Measurements from ENCODE around the gene ACP4. TPM values are rescaled to one million over a fixed set of nuclear protein-coding genes. Genes with fewer than 3 reads are reported as not detected.

ACP4 gene, protein sequence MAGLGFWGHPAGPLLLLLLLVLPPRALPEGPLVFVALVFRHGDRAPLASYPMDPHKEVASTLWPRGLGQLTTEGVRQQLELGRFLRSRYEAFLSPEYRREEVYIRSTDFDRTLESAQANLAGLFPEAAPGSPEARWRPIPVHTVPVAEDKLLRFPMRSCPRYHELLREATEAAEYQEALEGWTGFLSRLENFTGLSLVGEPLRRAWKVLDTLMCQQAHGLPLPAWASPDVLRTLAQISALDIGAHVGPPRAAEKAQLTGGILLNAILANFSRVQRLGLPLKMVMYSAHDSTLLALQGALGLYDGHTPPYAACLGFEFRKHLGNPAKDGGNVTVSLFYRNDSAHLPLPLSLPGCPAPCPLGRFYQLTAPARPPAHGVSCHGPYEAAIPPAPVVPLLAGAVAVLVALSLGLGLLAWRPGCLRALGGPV
- total RNA-seq (not detected), polyA plus RNA-seq (not detected)
- long read RNA-seq, donor 1: 0 reads
- long read RNA-seq, donor 2: 0 reads
- long read RNA-seq, donor 3, partial matches to known transcripts: 0 of 20 reads
- long read RNA-seq, donor 3, other reads (novel, unspliced or antisense): 20 of 20 reads
- long read RNA-seq, donor 4: 0 reads
- long read RNA-seq, donor 5: 0 reads

DNA sequence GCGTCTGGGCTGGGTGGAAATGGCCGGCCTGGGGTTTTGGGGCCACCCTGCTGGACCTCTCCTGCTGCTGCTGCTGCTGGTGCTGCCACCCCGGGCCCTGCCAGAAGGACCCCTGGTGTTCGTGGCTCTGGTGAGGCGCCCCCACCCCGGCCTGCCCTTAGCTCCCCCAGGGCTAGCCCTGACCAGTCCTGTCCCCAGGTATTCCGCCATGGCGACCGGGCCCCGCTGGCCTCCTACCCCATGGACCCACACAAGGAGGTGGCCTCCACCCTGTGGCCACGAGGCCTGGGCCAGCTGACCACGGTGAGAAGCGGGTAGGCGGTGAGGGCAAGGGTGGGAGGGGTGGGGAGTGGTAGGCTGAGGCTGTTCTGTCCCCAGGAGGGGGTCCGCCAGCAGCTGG is at the start of gene ACP4:
Gene ACP4 (plus strand): TSS at position 20 of the 400 bp plus-strand sequence. CDS start 0 bp downstream, at position 20.
- Histone ChIP-seq H3K4me3 (no peak within 1 kb of the TSS), H3K4me1 (ENCODE audit: control insufficient read depth in 5 of 5, insufficient read depth in 5 of 5, low read length in 5 of 5) (no peaks in the 10 kb centered on the region), H3K9me3 (ENCODE audit: control insufficient read depth in 4 of 4, insufficient read depth in 3 of 4, low read length in 3 of 4) (no peaks in the 10 kb centered on the region), H3K27me3 (ENCODE audit: control insufficient read depth in 3 of 3, insufficient read depth in 3 of 3, low read length in 2 of 3) (no peaks in the 10 kb centered on the region), H3K36me3 (ENCODE audit: control insufficient read depth in 4 of 4, insufficient read depth in 4 of 4, low read length in 4 of 4) (peaks cover 0 to 3% (median 0%) of the 10 kb centered on the region in 4 donors), H3K9ac (ENCODE audit: insufficient read depth in 1 of 2, low read length in 2 of 2) (no peak within 1 kb of the TSS), H3K27ac (ENCODE audit: low read depth in 1 of 2, low read length in 1 of 2) (no peak within 1 kb of the TSS)
- WGBS, 2 donors: 86 to 95% methylated on average over 15 of the region's 15 CpGs
- ATAC-seq (ENCODE audit: insufficient read depth, low FRiP score): no peak
- TF ChIP-seq, protein P1, sequence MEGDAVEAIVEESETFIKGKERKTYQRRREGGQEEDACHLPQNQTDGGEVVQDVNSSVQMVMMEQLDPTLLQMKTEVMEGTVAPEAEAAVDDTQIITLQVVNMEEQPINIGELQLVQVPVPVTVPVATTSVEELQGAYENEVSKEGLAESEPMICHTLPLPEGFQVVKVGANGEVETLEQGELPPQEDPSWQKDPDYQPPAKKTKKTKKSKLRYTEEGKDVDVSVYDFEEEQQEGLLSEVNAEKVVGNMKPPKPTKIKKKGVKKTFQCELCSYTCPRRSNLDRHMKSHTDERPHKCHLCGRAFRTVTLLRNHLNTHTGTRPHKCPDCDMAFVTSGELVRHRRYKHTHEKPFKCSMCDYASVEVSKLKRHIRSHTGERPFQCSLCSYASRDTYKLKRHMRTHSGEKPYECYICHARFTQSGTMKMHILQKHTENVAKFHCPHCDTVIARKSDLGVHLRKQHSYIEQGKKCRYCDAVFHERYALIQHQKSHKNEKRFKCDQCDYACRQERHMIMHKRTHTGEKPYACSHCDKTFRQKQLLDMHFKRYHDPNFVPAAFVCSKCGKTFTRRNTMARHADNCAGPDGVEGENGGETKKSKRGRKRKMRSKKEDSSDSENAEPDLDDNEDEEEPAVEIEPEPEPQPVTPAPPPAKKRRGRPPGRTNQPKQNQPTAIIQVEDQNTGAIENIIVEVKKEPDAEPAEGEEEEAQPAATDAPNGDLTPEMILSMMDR (IDR thresholded peaks at IDR 0.05; ENCODE audit: control extremely low read depth, extremely low read depth): no peak
- no peak for DNase-seq

DNA sequence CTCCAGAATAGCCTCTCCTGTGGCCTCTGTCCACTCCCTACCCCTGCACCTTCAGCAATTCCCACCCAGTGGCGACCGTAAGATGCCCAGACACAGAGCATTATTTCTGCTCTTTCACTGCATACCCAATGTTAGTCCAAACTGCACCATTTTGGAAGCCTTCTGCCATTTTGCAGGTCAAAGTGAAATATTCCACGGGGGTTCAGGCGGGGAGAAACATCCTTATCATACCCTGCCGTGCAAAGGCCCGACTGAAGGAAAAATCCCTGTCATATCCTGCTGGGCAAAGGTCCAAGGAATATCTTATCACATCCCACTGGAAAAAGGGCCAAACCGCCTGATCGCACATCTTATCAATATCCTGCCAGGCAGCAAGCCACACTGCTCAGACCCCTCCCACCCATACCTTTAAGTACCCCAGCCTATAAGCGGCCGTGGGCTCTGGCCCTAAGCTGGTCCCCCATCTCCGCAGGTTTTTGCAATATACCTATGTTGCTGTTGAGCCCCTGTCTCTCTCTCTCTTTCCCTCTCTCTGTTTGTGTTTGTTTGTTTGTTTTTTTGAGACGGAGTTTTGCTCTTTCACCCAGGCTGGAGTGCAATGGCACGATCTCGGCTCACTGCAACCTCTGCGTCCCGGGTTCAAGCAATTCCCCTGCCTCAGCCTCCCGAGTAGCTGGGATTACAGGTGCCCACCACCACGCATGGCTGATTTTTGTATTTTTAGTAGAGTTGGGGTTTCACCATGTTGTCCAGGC is 48.9 kb upstream of the ACP4 start:
- no peak overlapping the region for H3K9ac ChIP-seq (ENCODE audit: insufficient read depth in 1 of 2, low read length in 2 of 2)
- 62 to 65% methylated on average over 18 of the region's 18 CpGs for WGBS, 2 donors
- DNase-seq: no peak
- no peak overlapping the region for H3K4me3 ChIP-seq
- no peaks in the 10 kb centered on the region for H3K9me3 ChIP-seq (ENCODE audit: control insufficient read depth in 4 of 4, insufficient read depth in 3 of 4, low read length in 3 of 4)
- TF ChIP-seq, protein P1 (IDR thresholded peaks at IDR 0.05; ENCODE audit: control extremely low read depth, extremely low read depth): no peak
- H3K27ac ChIP-seq (ENCODE audit: low read depth in 1 of 2, low read length in 1 of 2): no peak overlapping the region
- ATAC-seq (ENCODE audit: insufficient read depth, low FRiP score): no peak
- peaks cover 0 to 28% (median 7%) of the 10 kb centered on the region in 3 donors for H3K27me3 ChIP-seq (ENCODE audit: control insufficient read depth in 3 of 3, insufficient read depth in 3 of 3, low read length in 2 of 3)
- no peaks in the 10 kb centered on the region for H3K4me1 ChIP-seq (ENCODE audit: control insufficient read depth in 5 of 5, insufficient read depth in 5 of 5, low read length in 5 of 5)
- H3K36me3 ChIP-seq (ENCODE audit: control insufficient read depth in 4 of 4, insufficient read depth in 4 of 4, low read length in 4 of 4): no peaks in the 10 kb centered on the region

- 85 to 90% methylated on average over 6 of the region's 6 CpGs for WGBS, 2 donors
- Histone ChIP-seq H3K9ac (ENCODE audit: insufficient read depth in 1 of 2, low read length in 2 of 2) (no peak overlapping the region), H3K36me3 (ENCODE audit: control insufficient read depth in 4 of 4, insufficient read depth in 4 of 4, low read length in 4 of 4) (no peaks in the 10 kb centered on the region), H3K27ac (ENCODE audit: low read depth in 1 of 2, low read length in 1 of 2) (no peak overlapping the region), H3K4me1 (ENCODE audit: control insufficient read depth in 5 of 5, insufficient read depth in 5 of 5, low read length in 5 of 5) (no peaks in the 10 kb centered on the region), H3K4me3 (no peak overlapping the region), H3K9me3 (ENCODE audit: control insufficient read depth in 4 of 4, insufficient read depth in 3 of 4, low read length in 3 of 4) (no peaks in the 10 kb centered on the region), H3K27me3 (ENCODE audit: control insufficient read depth in 3 of 3, insufficient read depth in 3 of 3, low read length in 2 of 3) (peaks cover 0 to 22% (median 5%) of the 10 kb centered on the region in 3 donors)
- DNase-seq (no peak), ATAC-seq (ENCODE audit: insufficient read depth, low FRiP score) (no peak)
- TF ChIP-seq, protein P1 (IDR thresholded peaks at IDR 0.05; ENCODE audit: control extremely low read depth, extremely low read depth): no peak
These were observed 46.7 kb upstream of the ACP4 start for GRCh38 chr19:50743537-50743936.

Data from lung (tissue), 16 donors.